Muscle layer of duodenum (tissue), 2 donors: Measurements from ENCODE around the gene GRM3.

ENCODE experiments used
- H3K27ac ChIP-seq: one replicate; pipeline ENCODE4 v1.7.0; 2013; ENCODE audit warnings: mild to moderate bottlenecking, low read length
- H3K27me3 ChIP-seq: one replicate; pipeline ENCODE4 v1.7.0; 2013; ENCODE audit warnings: low read depth, mild to moderate bottlenecking, control low read depth, low read length
- H3K36me3 ChIP-seq, 2 donors: one replicate each; pipeline ENCODE4 v1.7.0; 2013; ENCODE audit warnings: low read length in 2 of 2, control low read depth in 1 of 2, mild to moderate bottlenecking in 1 of 2; ENCODE audit not compliant: insufficient read depth in 2 of 2, control insufficient read depth in 1 of 2
- H3K4me1 ChIP-seq, 2 donors: one replicate each; pipeline ENCODE4 v1.7.0; 2013; ENCODE audit warnings: low read length in 2 of 2, mild to moderate bottlenecking in 2 of 2, control low read depth in 1 of 2, moderate library complexity in 1 of 2; ENCODE audit not compliant: insufficient read depth in 2 of 2, control insufficient read depth in 1 of 2
- H3K4me3 ChIP-seq, 2 donors: one replicate each; pipeline ENCODE4 v1.7.0; 2013; ENCODE audit warnings: low read length in 2 of 2, low read depth in 1 of 2, mild to moderate bottlenecking in 1 of 2
- H3K9me3 ChIP-seq, 2 donors: one replicate each; pipeline ENCODE4 v1.7.0; 2013; ENCODE audit warnings: low read length in 2 of 2, control low read depth in 1 of 2, mild to moderate bottlenecking in 1 of 2; ENCODE audit not compliant: control insufficient read depth in 1 of 2
- donor health status: healthy.

GRM3 gene

GRCh38 chr7:86768394-86768793, 124.7 kb downstream of the GRM3 start:
- H3K27me3 ChIP-seq = no peaks in the 10 kb centered on the region
- no peak overlapping the region for H3K4me3 ChIP-seq
- H3K36me3 ChIP-seq = no peaks in the 10 kb centered on the region
- H3K4me1 ChIP-seq = no peaks in the 10 kb centered on the region
- no peak overlapping the region for H3K27ac ChIP-seq
- H3K9me3 ChIP-seq = no peaks in the 10 kb centered on the region

GRCh38 chr7:86768967-86769760, 125.5 kb downstream of the GRM3 start:
- Histone ChIP-seq H3K27me3 (no peaks in the 10 kb centered on the region), H3K36me3 (no peaks in the 10 kb centered on the region), H3K27ac (no peak overlapping the region), H3K9me3 (no peaks in the 10 kb centered on the region), H3K4me1 (no peaks in the 10 kb centered on the region), H3K4me3 (no peak overlapping the region)

GRCh38 chr7:86773309-86773708, 129.6 kb downstream of the GRM3 start:
- H3K4me3 ChIP-seq = no peak overlapping the region
- H3K4me1 ChIP-seq = no peaks in the 10 kb centered on the region
- no peak overlapping the region for H3K27ac ChIP-seq
- no peaks in the 10 kb centered on the region for H3K36me3 ChIP-seq
- H3K9me3 ChIP-seq = no peaks in the 10 kb centered on the region
- H3K27me3 ChIP-seq = no peaks in the 10 kb centered on the region

GRCh38 chr7:86775203-86775602, 131.5 kb downstream of the GRM3 start:
- H3K27me3 ChIP-seq = no peaks in the 10 kb centered on the region
- no peaks in the 10 kb centered on the region for H3K9me3 ChIP-seq
- no peaks in the 10 kb centered on the region for H3K36me3 ChIP-seq
- H3K4me1 ChIP-seq = no peaks in the 10 kb centered on the region
- no peak overlapping the region for H3K27ac ChIP-seq
- H3K4me3 ChIP-seq = no peak overlapping the region

GRCh38 chr7:86776136-86776535, 132.4 kb downstream of the GRM3 start:
- Histone ChIP-seq H3K9me3 (no peaks in the 10 kb centered on the region), H3K27me3 (no peaks in the 10 kb centered on the region), H3K27ac (no peak overlapping the region), H3K4me3 (no peak overlapping the region), H3K4me1 (no peaks in the 10 kb centered on the region), H3K36me3 (no peaks in the 10 kb centered on the region)

- Histone ChIP-seq H3K36me3 (no peaks in the 10 kb centered on the region), H3K4me1 (no peaks in the 10 kb centered on the region), H3K4me3 (no peak overlapping the region), H3K9me3 (no peaks in the 10 kb centered on the region), H3K27me3 (no peaks in the 10 kb centered on the region), H3K27ac (no peak overlapping the region)
Measured at GRCh38 chr7:86778271-86778670, 134.6 kb downstream of the GRM3 start.

- Histone ChIP-seq H3K36me3 (no peaks in the 10 kb centered on the region), H3K4me1 (no peaks in the 10 kb centered on the region), H3K27me3 (no peaks in the 10 kb centered on the region), H3K27ac (no peak overlapping the region), H3K4me3 (no peak overlapping the region), H3K9me3 (no peaks in the 10 kb centered on the region)
Measured at GRCh38 chr7:86784765-86785164, 141.1 kb downstream of the GRM3 start.

GRCh38 chr7:86785641-86786040, 141.9 kb downstream of the GRM3 start:
- H3K4me3 ChIP-seq = no peak overlapping the region
- H3K27me3 ChIP-seq = no peaks in the 10 kb centered on the region
- H3K9me3 ChIP-seq = no peaks in the 10 kb centered on the region
- H3K36me3 ChIP-seq = no peaks in the 10 kb centered on the region
- no peaks in the 10 kb centered on the region for H3K4me1 ChIP-seq
- no peak overlapping the region for H3K27ac ChIP-seq

- H3K9me3 ChIP-seq = no peaks in the 10 kb centered on the region
Measured at GRCh38 chr7:86786376-86786775, 142.7 kb downstream of the GRM3 start.

GRCh38 chr7:86788948-86789347, 145.2 kb downstream of the GRM3 start:
- Histone ChIP-seq H3K9me3 (no peaks in the 10 kb centered on the region), H3K27me3 (no peaks in the 10 kb centered on the region), H3K4me1 (no peaks in the 10 kb centered on the region), H3K4me3 (no peak overlapping the region), H3K27ac (no peak overlapping the region), H3K36me3 (no peaks in the 10 kb centered on the region)

More at GRCh38 chr7:86786376-86786775, 142.7 kb downstream of the GRM3 start:
- Histone ChIP-seq H3K4me1 (no peaks in the 10 kb centered on the region), H3K36me3 (no peaks in the 10 kb centered on the region), H3K27me3 (no peaks in the 10 kb centered on the region), H3K4me3 (no peak overlapping the region), H3K27ac (no peak overlapping the region)

- H3K4me3 ChIP-seq = no peak overlapping the region
- no peaks in the 10 kb centered on the region for H3K9me3 ChIP-seq
- no peaks in the 10 kb centered on the region for H3K36me3 ChIP-seq
- no peak overlapping the region for H3K27ac ChIP-seq
- no peaks in the 10 kb centered on the region for H3K4me1 ChIP-seq
- no peaks in the 10 kb centered on the region for H3K27me3 ChIP-seq
Measured at GRCh38 chr7:86790383-86790782, 146.7 kb downstream of the GRM3 start.

- no peaks in the 10 kb centered on the region for H3K27me3 ChIP-seq
- no peaks in the 10 kb centered on the region for H3K9me3 ChIP-seq
- no peak overlapping the region for H3K27ac ChIP-seq
Measured at GRCh38 chr7:86792260-86792659, 148.6 kb downstream of the GRM3 start.

More at GRCh38 chr7:86792260-86792659, 148.6 kb downstream of the GRM3 start:
- Histone ChIP-seq H3K4me3 (no peak overlapping the region), H3K36me3 (no peaks in the 10 kb centered on the region), H3K4me1 (no peaks in the 10 kb centered on the region)
